ENCODE measurements around the gene BCORL1.

BCORL1 gene

DNA sequence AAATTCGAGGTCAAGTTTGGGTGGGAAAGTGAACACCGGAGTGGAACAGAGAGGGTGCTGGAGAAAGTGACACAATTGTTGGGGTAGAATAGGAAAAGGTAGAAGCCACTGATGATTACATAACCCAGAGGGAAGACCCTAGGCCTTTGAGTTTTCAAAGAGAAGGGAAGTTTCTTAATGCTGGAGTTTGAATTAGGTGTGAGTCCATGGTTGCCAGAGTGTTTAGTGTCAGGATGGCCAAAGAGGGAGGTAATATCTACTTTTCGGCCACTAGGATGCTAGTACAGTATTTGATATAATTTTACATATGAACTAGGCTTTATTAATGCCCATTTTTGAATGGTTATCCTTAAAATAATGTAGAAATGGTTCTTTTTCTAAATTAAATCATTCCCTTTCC lies 5.4 kb downstream of the BCORL1 start:
- H3K27ac ChIP-seq: no peak overlapping the region
- H3K4me3 ChIP-seq: no peak overlapping the region
- DNase-seq (ENCODE audit: low spot score): no peak
- TF ChIP-seq, protein P1, sequence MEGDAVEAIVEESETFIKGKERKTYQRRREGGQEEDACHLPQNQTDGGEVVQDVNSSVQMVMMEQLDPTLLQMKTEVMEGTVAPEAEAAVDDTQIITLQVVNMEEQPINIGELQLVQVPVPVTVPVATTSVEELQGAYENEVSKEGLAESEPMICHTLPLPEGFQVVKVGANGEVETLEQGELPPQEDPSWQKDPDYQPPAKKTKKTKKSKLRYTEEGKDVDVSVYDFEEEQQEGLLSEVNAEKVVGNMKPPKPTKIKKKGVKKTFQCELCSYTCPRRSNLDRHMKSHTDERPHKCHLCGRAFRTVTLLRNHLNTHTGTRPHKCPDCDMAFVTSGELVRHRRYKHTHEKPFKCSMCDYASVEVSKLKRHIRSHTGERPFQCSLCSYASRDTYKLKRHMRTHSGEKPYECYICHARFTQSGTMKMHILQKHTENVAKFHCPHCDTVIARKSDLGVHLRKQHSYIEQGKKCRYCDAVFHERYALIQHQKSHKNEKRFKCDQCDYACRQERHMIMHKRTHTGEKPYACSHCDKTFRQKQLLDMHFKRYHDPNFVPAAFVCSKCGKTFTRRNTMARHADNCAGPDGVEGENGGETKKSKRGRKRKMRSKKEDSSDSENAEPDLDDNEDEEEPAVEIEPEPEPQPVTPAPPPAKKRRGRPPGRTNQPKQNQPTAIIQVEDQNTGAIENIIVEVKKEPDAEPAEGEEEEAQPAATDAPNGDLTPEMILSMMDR (IDR thresholded peaks at IDR 0.05): no peak

GRCh38 chrX:129992181-129992580 lies 9.7 kb downstream of the BCORL1 start:
- Histone ChIP-seq H3K27ac (no peak overlapping the region), H3K4me3 (no peak overlapping the region)
- DNase-seq (ENCODE audit: low spot score): no peak
- TF ChIP-seq, protein P1 (IDR thresholded peaks at IDR 0.05): no peak

GRCh38 chrX:129996120-129996519 lies 13.7 kb downstream of the BCORL1 start:
- no peak overlapping the region for H3K4me3 ChIP-seq
- TF ChIP-seq, protein P1 (IDR thresholded peaks at IDR 0.05): no peak
- H3K27ac ChIP-seq: no peak overlapping the region
- DNase-seq (ENCODE audit: low spot score): no peak

DNA sequence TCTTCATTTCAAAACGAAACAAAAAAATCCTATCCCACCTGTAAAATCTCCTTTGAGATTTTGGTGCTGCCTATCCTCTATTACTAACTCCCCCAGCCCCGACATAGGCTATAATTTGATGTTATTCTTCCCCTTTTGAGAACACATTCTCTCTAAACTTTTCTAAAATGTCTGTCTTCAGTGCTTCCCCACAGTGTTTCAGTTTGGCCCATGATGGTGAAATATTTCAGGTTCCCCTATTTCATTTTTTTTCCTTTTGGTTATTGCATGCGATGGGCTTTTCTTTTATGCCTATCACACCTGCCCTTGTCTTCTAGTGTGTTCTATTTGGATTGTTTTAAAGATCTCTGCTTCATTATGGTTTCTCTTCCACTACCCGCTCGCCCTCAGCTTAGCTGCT lies 14.7 kb downstream of the BCORL1 start:
- H3K27ac ChIP-seq: no peak overlapping the region
- no peak overlapping the region for H3K4me3 ChIP-seq
- TF ChIP-seq, protein P1 (IDR thresholded peaks at IDR 0.05): no peak
- DNase-seq (ENCODE audit: low spot score): no peak

- TF ChIP-seq, protein P1 (IDR thresholded peaks at IDR 0.05): no peak
- Histone ChIP-seq H3K4me3 (no peak overlapping the region), H3K27ac (no peak overlapping the region)
- no peak for DNase-seq (ENCODE audit: low spot score)
Measured at GRCh38 chrX:129998021-129998420, 15.6 kb downstream of the BCORL1 start.

DNA sequence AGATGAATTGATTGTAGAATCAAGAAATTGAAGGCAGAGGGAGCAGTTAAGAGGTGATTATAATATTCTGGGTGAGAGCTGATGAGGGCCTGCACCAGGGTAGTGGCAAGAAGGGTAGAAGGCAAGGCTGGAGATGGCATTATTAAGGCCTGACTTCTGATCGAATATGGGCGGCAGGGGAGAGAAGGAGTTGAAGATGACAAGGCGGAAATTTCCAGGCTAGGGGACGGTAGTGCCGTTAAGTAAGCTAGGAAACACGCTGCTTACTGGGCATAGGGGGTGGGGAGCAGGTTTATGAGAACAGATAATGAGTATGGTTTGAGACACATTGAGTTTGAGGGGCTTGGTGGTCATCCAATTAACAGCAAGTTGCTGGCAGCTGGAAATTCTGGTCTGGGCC lies 19.5 kb downstream of the BCORL1 start:
- TF ChIP-seq, protein P1 (IDR thresholded peaks at IDR 0.05): no peak
- Histone ChIP-seq H3K4me3 (no peak overlapping the region), H3K27ac (no peak overlapping the region)
- DNase-seq (ENCODE audit: low spot score): no peak

- TF ChIP-seq, protein P1 (IDR thresholded peaks at IDR 0.05): no peak
- no peak for DNase-seq (ENCODE audit: low spot score)
Measured at GRCh38 chrX:130002541-130002940, 20.1 kb downstream of the BCORL1 start.

More at GRCh38 chrX:130002541-130002940, 20.1 kb downstream of the BCORL1 start:
- Histone ChIP-seq H3K4me3 (no peak overlapping the region), H3K27ac (no peak overlapping the region)

Data from coronary artery (tissue), 2 donors.